CD14-positive monocyte (primary cell): ENCODE measurements around the gene ARVCF. TPM values are rescaled to one million over a fixed set of nuclear protein-coding genes. Genes with fewer than 3 reads are reported as not detected.

Source experiments
- DNase-seq, 3 donors: peaks; one replicate each; pipeline ENCODE4 v3.0.0-alpha.2; 2011 to 2022
- H2AFZ ChIP-seq: 2 replicates; pipeline ENCODE4 v1.6.0; 2012; ENCODE audit warnings: mild to moderate bottlenecking, low read depth, low read length, inconsistent platforms; ENCODE audit not compliant: insufficient read depth, poor library complexity, severe bottlenecking
- H3K27ac ChIP-seq, 2 donors: 1 replicate in 1 of 2; 2 replicates in 1 of 2; pipeline ENCODE4 v1.5.1; 2012 to 2013; ENCODE audit warnings: low read length in 2 of 2, control low read depth in 1 of 2, inconsistent platforms in 1 of 2, low read depth in 1 of 2, mild to moderate bottlenecking in 1 of 2
- H3K27me3 ChIP-seq, 2 donors: one replicate each; pipeline versions ENCODE4 v1.6.0 to v1.6.1; 2011 to 2013; ENCODE audit warnings: low read length in 2 of 2; ENCODE audit not compliant: control insufficient read depth in 2 of 2, insufficient read depth in 2 of 2
- H3K36me3 ChIP-seq, 2 donors: replicated peaks in 1 of 2; 1 replicate in 1 of 2; 2 replicates in 1 of 2; pipeline versions ENCODE4 v1.5.1 to v1.6.1; 2012 to 2013; ENCODE audit warnings: low read length in 2 of 2, control low read depth in 1 of 2, inconsistent platforms in 1 of 2, mild to moderate bottlenecking in 1 of 2; ENCODE audit not compliant: insufficient read depth in 2 of 2, control insufficient read depth in 1 of 2
- H3K4me1 ChIP-seq, 2 donors: 1 replicate in 1 of 2; 2 replicates in 1 of 2; pipeline versions ENCODE4 v1.5.1 to v1.6.1; 2012 to 2013; ENCODE audit warnings: low read length in 2 of 2, control low read depth in 1 of 2, inconsistent platforms in 1 of 2, mild to moderate bottlenecking in 1 of 2, moderate library complexity in 1 of 2; ENCODE audit not compliant: insufficient read depth in 2 of 2, control insufficient read depth in 1 of 2
- H3K4me2 ChIP-seq: replicated peaks from 2 replicates; pipeline ENCODE3; 2012; ENCODE audit warnings: low read length, moderate library complexity, mild to moderate bottlenecking; ENCODE audit not compliant: poor library complexity, severe bottlenecking; ENCODE audit errors: extremely low read depth
- H3K4me3 ChIP-seq, 3 experiments: fragments of 200-600 bp in 1 of 3; sonication (generic) in 1 of 3; replicated peaks in 1 of 3; 1 replicate in 2 of 3; 2 replicates in 1 of 3; pipeline ENCODE4 v1.5.1; 2011 to 2013; ENCODE audit warnings: low read length in 3 of 3, mild to moderate bottlenecking in 3 of 3, control low read depth in 2 of 3, low read depth in 2 of 3, inconsistent platforms in 1 of 3, moderate library complexity in 1 of 3
- H3K79me2 ChIP-seq: 2 replicates; pipeline ENCODE4 v1.6.0; 2012; ENCODE audit warnings: mild to moderate bottlenecking, control low read depth, inconsistent platforms, low read length, moderate library complexity; ENCODE audit not compliant: insufficient read depth
- H3K9ac ChIP-seq: 2 replicates; pipeline ENCODE4 v1.6.0; 2017; ENCODE audit warnings: low read length, mild to moderate bottlenecking; ENCODE audit not compliant: insufficient read depth, poor library complexity, severe bottlenecking
- H3K9me3 ChIP-seq, 2 donors: replicated peaks in 1 of 2; 1 replicate in 1 of 2; 2 replicates in 1 of 2; pipeline versions ENCODE4 v1.5.1 to v1.6.1; 2012 to 2013; ENCODE audit warnings: low read length in 2 of 2, control low read depth in 1 of 2; ENCODE audit not compliant: control insufficient read depth in 1 of 2, insufficient read depth in 1 of 2
- H4K20me1 ChIP-seq: 2 replicates; pipeline ENCODE4 v1.6.0; 2012; ENCODE audit warnings: mild to moderate bottlenecking, low read length, control low read depth, moderate library complexity; ENCODE audit not compliant: insufficient read depth
- H3K27ac Mint-ChIP-seq, 7 donors: one replicate each; pipeline ENCODE4 v1.8.0; 2020; ENCODE audit warnings: mild to moderate bottlenecking in 7 of 7, mixed read lengths in 7 of 7, moderate library complexity in 6 of 7, inconsistent platforms in 2 of 7
- H3K27me3 Mint-ChIP-seq, 3 donors: one replicate each; pipeline ENCODE4 v1.8.0; 2021 to 2022; ENCODE audit warnings: low read depth in 3 of 3, mild to moderate bottlenecking in 3 of 3, mixed read lengths in 3 of 3, moderate library complexity in 3 of 3, inconsistent platforms in 1 of 3
- H3K36me3 Mint-ChIP-seq, 2 donors: one replicate each; pipeline ENCODE4 v1.8.0; 2020; ENCODE audit warnings: mixed read lengths in 2 of 2, inconsistent platforms in 1 of 2, mild to moderate bottlenecking in 1 of 2
- H3K4me1 Mint-ChIP-seq: one replicate; pipeline ENCODE4 v1.8.0; 2020; ENCODE audit warnings: mild to moderate bottlenecking, mixed read lengths
- H3K4me3 Mint-ChIP-seq, 2 donors: one replicate each; pipeline ENCODE4 v1.8.0; 2020; ENCODE audit warnings: mild to moderate bottlenecking in 2 of 2, mixed read lengths in 2 of 2, moderate library complexity in 1 of 2
- H3K9me3 Mint-ChIP-seq, 7 donors: one replicate each; pipeline ENCODE4 v1.8.0; 2020 to 2022; ENCODE audit warnings: mixed read lengths in 7 of 7, mild to moderate bottlenecking in 6 of 7, moderate library complexity in 6 of 7, inconsistent platforms in 2 of 7
- WGBS: methylation state at CpG from one replicate; pipeline ENCODE4 v1.1.5; 2013; ENCODE audit warnings: missing lambda C conversion rate; ENCODE audit not compliant: insufficient coverage; 5-methylcytosine and 5-hydroxymethylcytosine counted together
- intact Hi-C, 2 donors: fragments of 100-400 bp; cut with micrococcal nuclease; formaldehyde crosslinking; loops; one replicate each; pipeline versions ENCODE4 v1.15.0 to v1.15.1; 2023
- polyA plus RNA-seq, 3 donors: library from polyadenylated mRNA; depleted of rRNA in 1 of 3; unstranded in 2 of 3; stranded (reverse) in 1 of 3; fragments of 300-500 nt in 2 of 3; fragments of >200 nt in 1 of 3; fragmentation: Illumina TruSeq in 2 of 3; gene quantifications; 1 replicate in 2 of 3; 2 replicates in 1 of 3; pipeline ENCODE4 v1.2.3, GENCODE V29; 2012 to 2021
- TF ChIP-seq, protein P1 (sequence below): fragments of 200-600 bp; IDR thresholded peaks from one replicate; pipeline ENCODE4 v1.8.0; 2022; ENCODE audit warnings: antibody characterized with exemption, mild to moderate bottlenecking

The ARVCF gene
- polyA plus RNA-seq, 3 donors: 0.31 to 2.6 (median 0.44) TPM

DNA sequence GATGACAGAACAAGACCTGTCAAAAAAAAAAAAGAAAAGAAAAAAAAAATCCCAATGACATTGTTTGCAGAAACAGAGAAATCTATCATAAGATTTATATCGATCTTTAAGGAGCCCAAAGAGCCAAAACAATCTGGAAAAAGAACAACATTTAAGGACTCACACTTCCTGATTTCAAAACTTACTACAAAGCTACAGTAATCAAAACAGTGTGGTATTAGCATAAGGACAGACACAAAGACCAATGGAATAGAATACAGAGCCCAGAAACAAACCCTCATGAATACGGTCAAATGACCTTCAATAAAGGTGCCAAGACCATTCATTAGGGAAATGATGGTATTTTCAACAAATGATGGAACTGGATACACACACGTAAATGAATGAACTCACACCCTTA is 12.2 kb downstream of the ARVCF start:
- intact Hi-C loops: no loop called here
- no peaks in the 10 kb centered on the region for H3K36me3 ChIP-seq
- peaks cover 3 to 16% of the 10 kb centered on the region in 2 donors for H3K9me3 ChIP-seq
- H3K27me3 Mint-ChIP-seq: peaks cover 9 to 16% (median 9%) of the 10 kb centered on the region in 3 donors
- TF ChIP-seq, protein P1, sequence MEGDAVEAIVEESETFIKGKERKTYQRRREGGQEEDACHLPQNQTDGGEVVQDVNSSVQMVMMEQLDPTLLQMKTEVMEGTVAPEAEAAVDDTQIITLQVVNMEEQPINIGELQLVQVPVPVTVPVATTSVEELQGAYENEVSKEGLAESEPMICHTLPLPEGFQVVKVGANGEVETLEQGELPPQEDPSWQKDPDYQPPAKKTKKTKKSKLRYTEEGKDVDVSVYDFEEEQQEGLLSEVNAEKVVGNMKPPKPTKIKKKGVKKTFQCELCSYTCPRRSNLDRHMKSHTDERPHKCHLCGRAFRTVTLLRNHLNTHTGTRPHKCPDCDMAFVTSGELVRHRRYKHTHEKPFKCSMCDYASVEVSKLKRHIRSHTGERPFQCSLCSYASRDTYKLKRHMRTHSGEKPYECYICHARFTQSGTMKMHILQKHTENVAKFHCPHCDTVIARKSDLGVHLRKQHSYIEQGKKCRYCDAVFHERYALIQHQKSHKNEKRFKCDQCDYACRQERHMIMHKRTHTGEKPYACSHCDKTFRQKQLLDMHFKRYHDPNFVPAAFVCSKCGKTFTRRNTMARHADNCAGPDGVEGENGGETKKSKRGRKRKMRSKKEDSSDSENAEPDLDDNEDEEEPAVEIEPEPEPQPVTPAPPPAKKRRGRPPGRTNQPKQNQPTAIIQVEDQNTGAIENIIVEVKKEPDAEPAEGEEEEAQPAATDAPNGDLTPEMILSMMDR: no peak
- no peak overlapping the region for H3K27ac ChIP-seq
- H4K20me1 ChIP-seq: no peaks in the 10 kb centered on the region
- H3K4me1 ChIP-seq: no peaks in the 10 kb centered on the region
- no peaks in the 10 kb centered on the region for H3K4me1 Mint-ChIP-seq
- DNase-seq: no peak
- H3K4me3 ChIP-seq: no peak overlapping the region
- H3K36me3 Mint-ChIP-seq: no peaks in the 10 kb centered on the region
- no peaks in the 10 kb centered on the region for H3K79me2 ChIP-seq
- H3K27me3 ChIP-seq: no peaks in the 10 kb centered on the region
- no peak overlapping the region for H3K9ac ChIP-seq
- H3K4me2 ChIP-seq: no peak overlapping the region
- no peak overlapping the region for H3K27ac Mint-ChIP-seq
- peaks cover 17 to 23% (median 20%) of the 10 kb centered on the region in 7 donors for H3K9me3 Mint-ChIP-seq
- no peak overlapping the region for H2AFZ ChIP-seq
- H3K4me3 Mint-ChIP-seq: no peak overlapping the region
- WGBS: no CpG with 5 or more reads among the region's 3 CpGs

- Histone ChIP-seq H3K36me3 (no peaks in the 10 kb centered on the region), H3K9ac (no peak overlapping the region), H3K4me2 (no peak overlapping the region), H3K4me1 (no peaks in the 10 kb centered on the region), H3K27ac (no peak overlapping the region), H3K79me2 (no peaks in the 10 kb centered on the region), H2AFZ (no peak overlapping the region), H3K4me3 (no peak overlapping the region), H3K27me3 (no peaks in the 10 kb centered on the region), H3K9me3 (peaks cover 3 to 16% of the 10 kb centered on the region in 2 donors), H4K20me1 (no peaks in the 10 kb centered on the region)
- H3K36me3 Mint-ChIP-seq: no peaks in the 10 kb centered on the region
- no peak for DNase-seq
- no peak overlapping the region for H3K4me3 Mint-ChIP-seq
- H3K9me3 Mint-ChIP-seq: peaks cover 17 to 23% (median 20%) of the 10 kb centered on the region in 7 donors
- H3K4me1 Mint-ChIP-seq: no peaks in the 10 kb centered on the region
- H3K27me3 Mint-ChIP-seq: peaks cover 9 to 16% (median 11%) of the 10 kb centered on the region in 3 donors
- WGBS: no CpG with 5 or more reads among the region's 1 CpG
- TF ChIP-seq, protein P1: no peak
- intact Hi-C loops: no loop called here
- no peak overlapping the region for H3K27ac Mint-ChIP-seq
Observed at GRCh38 chr22:20003304-20003703, 13.3 kb downstream of the ARVCF start.
